K562 (cell line): ENCODE data around the gene NRP2.

Source experiments
- ARID3B ChIP-seq: fragments of 250-450 bp; sonication (Bioruptor Pico); IDR thresholded peaks from 2 replicates; pipeline ENCODE4 v1.4.0; 2020; ENCODE audit warnings: borderline replicate concordance
- DPF2 ChIP-seq: fragments of 450-650 bp; IDR thresholded peaks from 2 replicates; pipeline ENCODE4 v1.6.1; 2016
- FOXJ3 ChIP-seq: sonication (generic); formaldehyde crosslinking; IDR thresholded peaks from 2 replicates; pipeline ENCODE4 v1.4.0; 2020; ENCODE audit warnings: mild to moderate bottlenecking, missing genetic modification reagents
- KDM4B ChIP-seq, 2 experiments: fragments of 450-650 bp in 1 of 2; sonication (generic) in 1 of 2; IDR thresholded peaks; 2 replicates each; pipeline ENCODE4 v1.6.1; 2016 to 2017; ENCODE audit warnings: borderline replicate concordance in 2 of 2, antibody characterized with exemption in 1 of 2, low read depth in 1 of 2, mild to moderate bottlenecking in 1 of 2
- KLF6 ChIP-seq: fragments of 250-450 bp; sonication (Bioruptor Pico); IDR thresholded peaks from 2 replicates; pipeline ENCODE4 v1.4.0; 2020; ENCODE audit warnings: mild to moderate bottlenecking, moderate library complexity, borderline replicate concordance
- RBBP5 ChIP-seq: fragments of 200-600 bp; sonication (generic); IDR thresholded peaks from 2 replicates; pipeline ENCODE4 v1.6.1; 2012; ENCODE audit warnings: borderline replicate concordance, mild to moderate bottlenecking, low read length, control low read depth, inconsistent platforms; ENCODE audit not compliant: insufficient read depth, poor library complexity, severe bottlenecking
- REST ChIP-seq, 2 experiments: fragments of 450-650 bp; formaldehyde crosslinking in 1 of 2; IDR thresholded peaks; 2 replicates each; pipeline versions ENCODE4 v1.4.0 to v1.6.1; 2014 to 2020; ENCODE audit warnings: mild to moderate bottlenecking in 2 of 2, borderline replicate concordance in 1 of 2, low read depth in 1 of 2
- SMARCA5 ChIP-seq: fragments of 450-650 bp; IDR thresholded peaks from 2 replicates; pipeline ENCODE4 v1.6.1; 2016
- SOX6 ChIP-seq: fragments of 450-650 bp; IDR thresholded peaks from 2 replicates; pipeline ENCODE4 v1.6.1; 2014; ENCODE audit warnings: mild to moderate bottlenecking
- TEAD4 ChIP-seq, 2 experiments: sonication (generic) in 1 of 2; formaldehyde crosslinking in 1 of 2; IDR thresholded peaks; 2 replicates each; pipeline versions ENCODE4 v1.6.1 to v1.8.0; 2012 to 2022; ENCODE audit warnings: borderline replicate concordance in 1 of 2, inconsistent platforms in 1 of 2, low read length in 1 of 2, mild to moderate bottlenecking in 1 of 2, missing genetic modification reagents in 1 of 2
- ZFP36 ChIP-seq: fragments of 150-350 bp; IDR thresholded peaks from 2 replicates; pipeline ENCODE4 v1.6.1; 2018; ENCODE audit warnings: low read length, low read depth; ENCODE audit not compliant: partially characterized antibody
- ZNF174 ChIP-seq: fragments of 250-450 bp; sonication (Bioruptor Pico); IDR thresholded peaks from 2 replicates; pipeline ENCODE4 v1.4.0; 2020; ENCODE audit warnings: mild to moderate bottlenecking
- ZNF354B ChIP-seq: fragments of 250-450 bp; sonication (Bioruptor Pico); IDR thresholded peaks from 2 replicates; pipeline ENCODE4 v1.4.0; 2020

- TF ChIP-seq ZFP36: no peak
- TF ChIP-seq REST (IDR thresholded peaks at IDR 0.05; ENCODE audit: borderline replicate concordance): no peak
- no peak for TF ChIP-seq REST (CRISPR knock-in tag; IDR thresholded peaks at IDR 0.05; ENCODE audit: low read depth)
- TF ChIP-seq ZNF174 (CRISPR knock-in tag): no peak
- TF ChIP-seq KLF6 (CRISPR knock-in tag): no peak
- TF ChIP-seq TEAD4 (IDR thresholded peaks at IDR 0.05; ENCODE audit: low read length): no peak
- no peak for TF ChIP-seq TEAD4 (CRISPR knock-in tag; IDR thresholded peaks at IDR 0.05; ENCODE audit: borderline replicate concordance)
- no peak for TF ChIP-seq ZNF354B (CRISPR knock-in tag)
- TF ChIP-seq KDM4B (IDR thresholded peaks at IDR 0.05; ENCODE audit: borderline replicate concordance in 2 of 2, low read depth in 1 of 2): no peak
- TF ChIP-seq ARID3B: no peak
- TF ChIP-seq SOX6: no peak
- no peak for TF ChIP-seq SMARCA5
- TF ChIP-seq RBBP5: no peak
- TF ChIP-seq FOXJ3: no peak
- no peak for TF ChIP-seq DPF2
Observed at GRCh38 chr2:205783872-205784499, 101.7 kb downstream of the NRP2 start.
